ENCODE results near the gene PCP2. TPM values are rescaled to one million over a fixed set of nuclear protein-coding genes. Genes with fewer than 3 reads are reported as not detected.

PCP2 gene
- total and polyA plus RNA-seq, 7 donors, result 0.20 TPM; not detected in 6

DNA sequence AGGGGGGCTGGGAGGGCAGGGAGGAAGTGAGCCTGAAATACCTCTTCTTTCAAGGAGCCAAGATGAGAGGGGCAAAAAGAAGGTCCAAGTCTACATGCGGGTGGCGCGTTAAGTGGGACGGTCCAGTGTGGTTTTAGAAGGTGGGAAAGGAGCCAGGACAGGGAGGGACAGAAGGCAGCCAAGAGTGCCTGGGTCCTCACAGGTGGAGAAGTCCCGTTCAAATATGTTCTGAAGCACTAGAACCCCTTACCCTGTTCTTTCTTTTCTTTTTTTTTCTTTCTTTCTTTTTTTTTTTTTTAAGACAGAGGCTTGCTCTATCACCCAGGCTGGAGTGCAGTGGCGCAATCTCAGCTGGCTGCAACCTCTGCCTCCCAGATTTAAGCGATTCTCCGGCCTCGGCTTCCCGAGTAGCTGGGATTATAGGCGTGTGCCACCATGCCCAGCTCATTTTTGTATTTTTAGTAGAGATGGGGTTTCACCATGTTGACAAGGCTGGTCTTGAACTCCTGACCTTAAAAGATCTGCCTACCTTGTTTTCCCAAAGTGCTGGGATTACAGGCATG is 30.5 kb downstream of the PCP2 start:
- TF ChIP-seq, protein P1, sequence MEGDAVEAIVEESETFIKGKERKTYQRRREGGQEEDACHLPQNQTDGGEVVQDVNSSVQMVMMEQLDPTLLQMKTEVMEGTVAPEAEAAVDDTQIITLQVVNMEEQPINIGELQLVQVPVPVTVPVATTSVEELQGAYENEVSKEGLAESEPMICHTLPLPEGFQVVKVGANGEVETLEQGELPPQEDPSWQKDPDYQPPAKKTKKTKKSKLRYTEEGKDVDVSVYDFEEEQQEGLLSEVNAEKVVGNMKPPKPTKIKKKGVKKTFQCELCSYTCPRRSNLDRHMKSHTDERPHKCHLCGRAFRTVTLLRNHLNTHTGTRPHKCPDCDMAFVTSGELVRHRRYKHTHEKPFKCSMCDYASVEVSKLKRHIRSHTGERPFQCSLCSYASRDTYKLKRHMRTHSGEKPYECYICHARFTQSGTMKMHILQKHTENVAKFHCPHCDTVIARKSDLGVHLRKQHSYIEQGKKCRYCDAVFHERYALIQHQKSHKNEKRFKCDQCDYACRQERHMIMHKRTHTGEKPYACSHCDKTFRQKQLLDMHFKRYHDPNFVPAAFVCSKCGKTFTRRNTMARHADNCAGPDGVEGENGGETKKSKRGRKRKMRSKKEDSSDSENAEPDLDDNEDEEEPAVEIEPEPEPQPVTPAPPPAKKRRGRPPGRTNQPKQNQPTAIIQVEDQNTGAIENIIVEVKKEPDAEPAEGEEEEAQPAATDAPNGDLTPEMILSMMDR (IDR thresholded peaks at IDR 0.05), result no peak
- no peak for DNase-seq
- H3K27ac ChIP-seq, result no peak overlapping the region
- no peaks in the 10 kb centered on the region for H3K4me1 ChIP-seq
- intact Hi-C loops (cut with DNase I), result no loop called here
- no peaks in the 10 kb centered on the region for H3K9me3 ChIP-seq
- no peaks in the 10 kb centered on the region for H3K36me3 ChIP-seq (ENCODE audit: insufficient read depth in 1 of 2, low read depth in 1 of 2)
- 55 to 71% (median 58%) methylated on average over 11 of the region's 11 CpGs for WGBS, 3 donors
- peaks cover 0 to 23% (median 5%) of the 10 kb centered on the region in 3 donors for H3K27me3 ChIP-seq (ENCODE audit: insufficient read depth in 3 of 3, low read length in 2 of 3)
- no peak overlapping the region for H3K4me3 ChIP-seq
- ATAC-seq, result no peak

DNA sequence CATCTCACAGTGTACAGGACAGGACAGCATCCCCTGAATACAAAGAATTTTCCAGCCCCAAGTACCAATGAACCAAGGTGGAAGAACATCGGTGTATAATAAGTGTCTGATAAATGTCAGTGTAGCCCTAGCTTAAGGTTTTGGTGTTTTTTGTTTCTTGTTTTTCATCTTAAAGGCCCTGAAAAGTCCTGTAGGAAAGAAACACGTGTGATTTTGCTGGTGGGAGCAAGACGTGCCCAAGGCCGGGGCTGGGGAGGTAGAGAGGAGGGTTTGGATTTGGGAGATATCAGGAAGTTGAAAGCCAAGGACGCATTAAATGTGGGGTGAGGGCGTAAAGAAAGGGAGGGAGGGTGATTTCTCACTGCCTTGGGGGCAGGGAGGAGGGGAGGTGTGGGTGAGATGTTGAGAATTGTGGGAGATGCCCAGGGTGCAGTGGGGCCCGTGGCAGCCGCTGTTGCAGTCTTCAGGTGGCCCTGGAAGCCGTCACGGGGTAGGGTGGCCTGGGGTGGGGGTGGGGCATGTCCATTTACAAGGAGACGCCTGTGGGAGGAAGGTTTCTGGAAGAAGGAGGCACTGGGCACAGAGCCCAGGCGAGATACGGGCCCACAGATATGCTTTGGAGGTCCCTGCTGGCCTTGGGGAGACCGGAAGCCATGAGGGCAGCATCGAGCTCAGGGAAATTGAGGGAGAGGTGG is 31.1 kb downstream of the PCP2 start:
- Histone ChIP-seq H3K27me3 (ENCODE audit: insufficient read depth in 3 of 3, low read length in 2 of 3) (peaks cover 0 to 28% (median 6%) of the 10 kb centered on the region in 3 donors), H3K36me3 (ENCODE audit: insufficient read depth in 1 of 2, low read depth in 1 of 2) (no peaks in the 10 kb centered on the region), H3K27ac (no peak overlapping the region), H3K4me3 (no peak overlapping the region), H3K9me3 (no peaks in the 10 kb centered on the region), H3K4me1 (no peaks in the 10 kb centered on the region)
- TF ChIP-seq, protein P1 (IDR thresholded peaks at IDR 0.05), result no peak
- ATAC-seq (no peak), DNase-seq (no peak)
- intact Hi-C loops (cut with DNase I), result no loop called here
- 37 to 41% (median 38%) methylated on average over 15 of the region's 15 CpGs for WGBS, 3 donors

DNA sequence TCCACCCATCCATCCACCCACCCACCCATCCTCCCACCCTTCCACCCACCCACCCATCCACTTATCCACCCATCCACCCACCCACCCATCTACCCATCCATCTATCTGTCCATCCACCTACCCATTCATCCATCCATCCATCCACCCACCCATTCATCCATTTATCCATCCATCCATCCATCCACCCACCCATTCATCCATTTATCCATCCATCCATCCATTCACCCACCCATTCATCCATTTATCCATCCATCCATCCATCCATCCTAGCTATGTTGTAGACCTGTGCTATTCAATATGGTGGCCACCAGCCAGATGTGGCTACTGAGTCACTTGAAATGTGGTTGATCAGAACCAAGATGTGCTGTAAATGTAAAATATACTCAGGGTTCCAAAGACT is 32.8 kb downstream of the PCP2 start:
- TF ChIP-seq, protein P1 (IDR thresholded peaks at IDR 0.05), result no peak
- intact Hi-C loops (cut with DNase I), result no loop called here

DNA sequence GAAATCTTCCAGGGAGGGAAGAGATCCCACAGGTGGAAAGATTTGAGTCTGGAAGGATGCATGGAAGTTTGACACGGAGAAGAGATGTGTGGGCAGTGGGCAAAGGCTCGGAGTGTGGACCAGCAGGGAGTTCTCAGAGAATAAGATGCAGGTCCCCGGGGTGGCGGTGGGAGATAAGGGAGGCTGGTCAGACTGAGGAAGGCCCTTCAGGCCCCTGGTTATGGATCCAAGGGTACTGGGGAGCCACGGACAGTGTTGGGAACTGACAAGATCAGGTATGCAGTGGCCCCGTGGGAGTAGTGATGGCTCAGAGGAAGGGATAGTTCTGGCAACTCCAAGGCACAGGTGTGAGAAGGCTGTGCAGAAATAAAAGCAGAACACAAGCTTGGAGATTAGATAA is 35.3 kb downstream of the PCP2 start:
- TF ChIP-seq, protein P1 (IDR thresholded peaks at IDR 0.05), result no peak
- H3K4me3 ChIP-seq, result no peak overlapping the region
- no peaks in the 10 kb centered on the region for H3K9me3 ChIP-seq
- no peak overlapping the region for H3K27ac ChIP-seq
- H3K36me3 ChIP-seq (ENCODE audit: insufficient read depth in 1 of 2, low read depth in 1 of 2), result no peaks in the 10 kb centered on the region
- 67 to 76% (median 73%) methylated on average over 6 of the region's 6 CpGs for WGBS, 3 donors
- intact Hi-C loops (cut with DNase I), result no loop called here
- no peak for ATAC-seq
- no peaks in the 10 kb centered on the region for H3K4me1 ChIP-seq
- DNase-seq, result no peak
- peaks cover 0 to 60% (median 10%) of the 10 kb centered on the region in 3 donors for H3K27me3 ChIP-seq (ENCODE audit: insufficient read depth in 3 of 3, low read length in 2 of 3)

More for the DNA sequence above, 32.8 kb downstream of the PCP2 start:
- no peak for DNase-seq
- Histone ChIP-seq H3K9me3 (no peaks in the 10 kb centered on the region), H3K36me3 (ENCODE audit: insufficient read depth in 1 of 2, low read depth in 1 of 2) (no peaks in the 10 kb centered on the region), H3K27ac (no peak overlapping the region), H3K4me1 (no peaks in the 10 kb centered on the region), H3K4me3 (no peak overlapping the region), H3K27me3 (ENCODE audit: insufficient read depth in 3 of 3, low read length in 2 of 3) (peaks cover 0 to 36% (median 7%) of the 10 kb centered on the region in 3 donors)
- no peak for ATAC-seq

Measured in psoas muscle (tissue), 8 donors.